GM23338 (cell line): ENCODE measurements around the gene CHI3L1. TPM values are rescaled to one million over a fixed set of nuclear protein-coding genes. Genes with fewer than 3 reads are reported as not detected.

Source experiments
- polyA plus RNA-seq: library from polyadenylated mRNA; unstranded; fragments of >200 nt; fragmentation: Nextera tagmentation; extraction: Ambion mirVana; gene quantifications from 2 replicates; pipeline ENCODE4 v1.2.1, GENCODE V29; 2016
- total RNA-seq: library from RNA; depleted of rRNA; stranded (reverse); fragments of >200 nt; shearing (Covaris generic); gene quantifications from 2 replicates; pipeline ENCODE4 v1.2.3, GENCODE V29; 2014; rRNA removed

CHI3L1 gene
- total and polyA plus RNA-seq, 2 experiments from 2014 or later = 0.76 TPM; not detected in 1

Other genes with a start within 250 kb of the CHI3L1 start
- 59.1 and 61.2 TPM in 2 replicates for gene ADIPOR1, start 228.4 kb downstream of the CHI3L1 start, total RNA-seq
- 45.3 and 47.2 TPM in 2 replicates for gene ADIPOR1, start 228.4 kb downstream of the CHI3L1 start, polyA plus RNA-seq
- 9.2 and 12.6 TPM in 2 replicates for gene CYB5R1, start 219.4 kb downstream of the CHI3L1 start, total RNA-seq
- gene CYB5R1, start 219.4 kb downstream of the CHI3L1 start, polyA plus RNA-seq = 9.0 and 10.5 TPM in 2 replicates
- 107 and 128 TPM in 2 replicates for gene TMEM183A, start 179.3 kb downstream of the CHI3L1 start, total RNA-seq
- gene TMEM183A, start 179.3 kb downstream of the CHI3L1 start, polyA plus RNA-seq = 54.7 and 55.1 TPM in 2 replicates
- 7.6 and 8.0 TPM in 2 replicates for gene PPFIA4, start 160.2 kb downstream of the CHI3L1 start, total RNA-seq
- gene PPFIA4, start 160.2 kb downstream of the CHI3L1 start, polyA plus RNA-seq = 1.3 and 2.2 TPM in 2 replicates
- not detected in 2 replicates for gene MYOG, start 100.7 kb downstream of the CHI3L1 start, total RNA-seq
- not detected in 2 replicates for gene MYOG, start 100.7 kb downstream of the CHI3L1 start, polyA plus RNA-seq
- 1.8 and 3.8 TPM in 2 replicates for gene ADORA1, start 59.0 kb downstream of the CHI3L1 start, total RNA-seq
- 0.63 and 1.5 TPM in 2 replicates for gene ADORA1, start 59.0 kb downstream of the CHI3L1 start, polyA plus RNA-seq
- not detected in 2 replicates for gene MYBPH, start 10.9 kb downstream of the CHI3L1 start, total RNA-seq
- gene MYBPH, start 10.9 kb downstream of the CHI3L1 start, polyA plus RNA-seq = not detected in 2 replicates
- gene CHIT1, start 43.0 kb upstream of the CHI3L1 start, total RNA-seq = 0.07 TPM in 1 of 2 replicates, not detected in the other
- 0.47 and 0.85 TPM in 2 replicates for gene CHIT1, start 43.0 kb upstream of the CHI3L1 start, polyA plus RNA-seq
- gene BTG2, start 118.8 kb upstream of the CHI3L1 start, total RNA-seq = 7.8 and 9.1 TPM in 2 replicates
- gene BTG2, start 118.8 kb upstream of the CHI3L1 start, polyA plus RNA-seq = 5.7 and 6.3 TPM in 2 replicates
- 0.31 and 1.3 TPM in 2 replicates for gene FMOD, start 164.4 kb upstream of the CHI3L1 start, total RNA-seq
- 0.27 TPM in 1 of 2 replicates, not detected in the other for gene FMOD, start 164.4 kb upstream of the CHI3L1 start, polyA plus RNA-seq